DND-41 (cell line): Measurements from ENCODE around the gene AFF1.

Experiments used
- EZH2 ChIP-seq: IDR thresholded peaks from 3 replicates; pipeline ENCODE4 v1.6.1; 2012; ENCODE audit warnings: borderline replicate concordance, low read depth, mild to moderate bottlenecking, moderate library complexity, low read length, inconsistent platforms; ENCODE audit not compliant: severe bottlenecking
- TF ChIP-seq, protein P1 (sequence below): IDR thresholded peaks from 2 replicates; pipeline ENCODE4 v1.5.1; 2012; ENCODE audit warnings: borderline replicate concordance, low read length, moderate library complexity, mild to moderate bottlenecking; ENCODE audit not compliant: poor library complexity, severe bottlenecking; ENCODE audit errors: extremely low read depth

DNA sequence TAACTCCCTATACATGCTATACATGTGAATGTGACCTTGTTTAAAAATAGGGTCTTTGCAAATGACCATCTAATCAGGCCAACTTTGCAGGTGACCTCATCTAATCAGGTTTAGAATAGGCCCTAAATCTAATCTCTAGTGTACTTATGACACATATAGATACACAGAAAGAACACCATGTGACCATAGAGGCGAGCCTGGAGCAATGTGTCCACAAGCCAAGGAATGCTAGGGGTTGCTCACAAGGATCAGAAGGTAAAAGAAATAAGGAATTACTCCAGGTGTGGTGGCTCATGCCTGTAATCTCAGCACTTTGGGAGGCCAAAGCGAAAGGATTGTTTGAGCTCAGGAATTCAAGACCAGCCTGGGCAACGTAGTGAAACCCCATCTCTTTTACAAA, 32.9 kb upstream of the AFF1 start:
- TF ChIP-seq, protein P1, sequence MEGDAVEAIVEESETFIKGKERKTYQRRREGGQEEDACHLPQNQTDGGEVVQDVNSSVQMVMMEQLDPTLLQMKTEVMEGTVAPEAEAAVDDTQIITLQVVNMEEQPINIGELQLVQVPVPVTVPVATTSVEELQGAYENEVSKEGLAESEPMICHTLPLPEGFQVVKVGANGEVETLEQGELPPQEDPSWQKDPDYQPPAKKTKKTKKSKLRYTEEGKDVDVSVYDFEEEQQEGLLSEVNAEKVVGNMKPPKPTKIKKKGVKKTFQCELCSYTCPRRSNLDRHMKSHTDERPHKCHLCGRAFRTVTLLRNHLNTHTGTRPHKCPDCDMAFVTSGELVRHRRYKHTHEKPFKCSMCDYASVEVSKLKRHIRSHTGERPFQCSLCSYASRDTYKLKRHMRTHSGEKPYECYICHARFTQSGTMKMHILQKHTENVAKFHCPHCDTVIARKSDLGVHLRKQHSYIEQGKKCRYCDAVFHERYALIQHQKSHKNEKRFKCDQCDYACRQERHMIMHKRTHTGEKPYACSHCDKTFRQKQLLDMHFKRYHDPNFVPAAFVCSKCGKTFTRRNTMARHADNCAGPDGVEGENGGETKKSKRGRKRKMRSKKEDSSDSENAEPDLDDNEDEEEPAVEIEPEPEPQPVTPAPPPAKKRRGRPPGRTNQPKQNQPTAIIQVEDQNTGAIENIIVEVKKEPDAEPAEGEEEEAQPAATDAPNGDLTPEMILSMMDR = no peak
- no peak for TF ChIP-seq EZH2
